HG02759 (cell line): Measurements from ENCODE around the gene ICE2.

Experiments used
- ATAC-seq: cut with Tn5 transposase; IDR thresholded peaks from one replicate; pipeline ENCODE4 v1.9.1; 2021; ENCODE audit warnings: mild to moderate bottlenecking, moderate library complexity; ENCODE audit not compliant: unreplicated experiment

ICE2 gene

DNA sequence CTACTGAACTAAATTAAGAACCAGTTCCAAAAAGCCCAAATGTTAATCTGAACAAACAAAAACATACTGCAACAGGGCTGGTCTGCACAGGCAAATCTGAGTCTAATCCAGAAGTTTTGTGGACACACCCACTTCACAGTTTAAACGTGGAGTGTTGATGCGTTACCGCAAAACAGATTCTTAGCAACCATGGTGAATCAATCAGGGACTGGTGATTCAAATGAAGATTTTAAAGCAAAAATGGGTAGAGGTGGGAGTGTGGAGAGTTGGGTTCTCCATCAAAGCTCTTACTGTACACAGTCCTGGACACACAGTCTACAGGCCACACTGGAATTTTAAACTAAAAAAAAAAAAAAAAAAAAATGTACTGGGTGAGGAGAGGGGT is 86.3 kb downstream of the ICE2 start:
- ATAC-seq: no peak

DNA sequence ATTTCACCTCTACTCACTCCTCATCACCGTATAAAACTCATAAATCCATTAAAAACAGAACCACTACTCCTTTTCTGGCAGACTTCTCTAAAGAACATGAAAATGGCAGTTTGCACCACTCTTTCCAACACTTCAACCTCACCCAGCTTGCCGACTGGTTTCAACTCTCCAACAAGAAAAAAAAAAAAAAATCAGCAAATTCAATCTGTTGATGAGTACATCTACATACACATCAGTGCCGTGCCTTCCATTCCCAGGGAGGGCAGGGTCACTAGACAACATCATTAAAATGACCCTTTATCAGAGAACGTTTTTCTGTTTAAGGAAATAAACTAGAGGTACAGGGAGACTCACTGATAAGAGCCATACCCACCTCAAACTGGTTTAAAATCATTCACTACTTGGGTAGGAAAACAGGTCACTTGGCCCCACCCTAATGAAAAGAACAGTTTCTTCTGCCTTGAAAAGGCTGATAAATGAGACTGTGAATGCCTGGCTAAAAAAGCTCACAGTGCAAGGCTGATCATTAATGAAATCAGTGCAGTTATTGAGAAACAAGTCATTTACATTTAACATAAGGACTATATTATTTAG is 87.1 kb downstream of the ICE2 start:
- no peak for ATAC-seq

DNA sequence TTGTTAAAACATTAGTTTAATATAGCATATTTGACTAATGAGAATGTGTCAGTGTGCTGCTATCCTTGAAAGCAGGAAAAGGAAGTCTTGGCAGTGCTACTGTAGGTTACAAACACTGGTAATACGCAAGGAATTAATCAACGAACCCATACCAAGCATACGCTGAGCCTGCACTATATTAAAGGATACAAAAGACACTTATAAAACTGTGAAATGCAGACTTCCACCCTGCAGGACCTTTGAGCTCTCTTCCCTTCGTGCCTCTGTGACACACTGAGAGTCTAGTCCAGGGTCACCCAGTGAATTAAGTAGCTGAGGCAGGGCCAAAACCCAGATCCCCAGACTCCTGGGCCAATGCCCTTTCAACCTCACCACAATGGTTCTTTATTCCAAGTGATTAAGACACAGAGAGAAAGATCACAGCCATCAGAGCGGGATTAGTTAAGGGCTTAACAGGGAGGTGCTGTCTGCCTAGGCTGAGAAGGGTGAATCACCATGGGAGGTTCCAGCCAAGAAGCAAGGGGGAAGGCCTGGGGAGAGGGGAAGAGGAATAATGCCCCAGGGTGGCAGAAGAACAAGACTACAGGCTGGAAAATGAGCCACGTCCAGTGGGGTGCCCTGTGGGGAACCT is 88.0 kb downstream of the ICE2 start:
- ATAC-seq: no peak

DNA sequence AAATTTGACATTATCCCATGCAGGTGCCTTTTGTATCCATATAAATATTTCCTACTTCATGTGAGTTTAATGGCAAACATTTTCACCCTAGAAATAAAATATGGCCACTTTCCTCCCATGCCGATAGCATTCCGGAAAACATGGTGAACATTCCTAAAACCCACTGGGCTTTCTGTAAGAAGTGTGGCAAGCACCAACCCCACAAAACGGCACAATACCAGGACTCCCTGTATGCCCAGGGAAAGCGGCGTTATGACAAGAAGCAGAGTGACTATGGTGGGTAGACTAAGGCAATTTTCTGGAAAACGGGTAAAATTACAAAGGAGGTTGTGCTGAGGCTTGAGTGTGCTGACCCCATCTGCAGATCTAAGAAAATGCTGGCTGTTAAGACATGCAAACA is 88.7 kb downstream of the ICE2 start:
- ATAC-seq: no peak

DNA sequence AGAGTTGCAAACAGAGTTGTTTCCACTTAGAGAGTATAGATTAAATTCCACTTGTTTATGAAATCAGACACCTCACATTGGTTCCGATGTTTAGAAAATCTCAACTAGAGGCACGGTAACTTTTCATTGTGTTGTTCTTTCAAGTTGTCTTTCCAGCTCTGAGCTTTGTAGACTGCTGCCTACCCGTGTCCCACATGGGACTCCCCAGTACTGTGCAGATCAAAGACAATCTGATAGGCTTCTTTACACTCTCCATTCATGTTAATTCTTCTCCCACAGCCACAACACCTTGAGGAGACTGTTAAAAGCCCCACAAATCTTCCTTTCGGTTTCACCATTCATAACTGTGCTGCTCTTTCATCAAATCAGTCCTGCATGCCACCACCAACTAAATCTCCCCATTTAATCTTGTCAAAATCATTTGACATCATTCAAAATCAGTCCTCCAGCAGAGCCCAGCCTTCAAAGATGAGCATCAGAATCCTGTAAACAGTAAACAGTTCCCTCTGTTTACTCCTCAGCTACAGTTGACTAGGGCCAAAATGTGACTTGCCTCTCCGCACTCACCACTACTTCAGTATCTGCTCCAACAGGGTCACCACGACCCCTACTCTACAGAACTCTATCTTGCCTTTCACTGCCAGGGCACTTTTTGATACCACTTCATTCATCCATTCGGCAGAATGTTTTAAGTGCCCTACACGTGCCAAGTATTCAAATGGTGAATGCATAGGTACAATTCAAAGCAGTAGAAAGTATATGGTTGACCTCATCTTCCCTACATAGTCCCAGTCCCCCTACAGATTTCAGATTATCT is 89.5 kb downstream of the ICE2 start:
- peak; percentile 82 for ATAC-seq

DNA sequence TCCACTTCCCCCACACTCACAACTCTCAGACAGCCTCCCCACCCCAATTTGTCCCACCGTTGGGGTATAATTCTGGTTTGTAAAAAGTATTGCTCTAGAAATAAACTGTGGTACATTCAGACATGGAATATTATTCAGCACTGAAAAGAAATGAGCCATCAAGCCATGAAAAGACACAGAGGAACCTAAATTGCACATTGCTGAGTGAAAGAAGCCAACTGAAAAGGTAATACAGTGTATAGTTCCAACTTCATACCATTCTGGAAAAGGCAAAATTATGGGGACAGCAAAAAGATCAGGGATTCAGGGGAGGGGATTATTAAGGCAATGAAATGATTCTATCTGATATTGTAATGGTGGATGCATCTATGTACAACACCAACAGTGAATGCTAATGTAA is 91.6 kb downstream of the ICE2 start:
- no peak for ATAC-seq

DNA sequence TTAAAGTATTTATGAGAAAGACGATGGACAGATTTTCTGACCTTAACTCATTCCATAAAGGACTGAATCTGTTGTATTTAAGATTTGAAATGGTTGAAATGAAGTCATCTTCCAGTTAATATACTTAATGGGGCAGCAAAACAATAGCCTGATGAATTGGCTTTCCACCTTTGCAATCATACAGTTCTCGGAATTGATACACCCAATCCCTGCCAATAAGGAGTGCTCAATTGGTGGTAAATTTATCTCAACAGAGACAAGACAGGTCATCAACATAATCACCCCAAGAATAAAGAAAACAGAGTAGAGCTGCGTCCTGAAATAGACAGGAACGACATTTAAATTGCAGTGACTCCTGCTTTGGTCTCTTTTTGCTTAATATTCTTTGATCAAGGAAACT is 92.3 kb downstream of the ICE2 start:
- no peak for ATAC-seq

DNA sequence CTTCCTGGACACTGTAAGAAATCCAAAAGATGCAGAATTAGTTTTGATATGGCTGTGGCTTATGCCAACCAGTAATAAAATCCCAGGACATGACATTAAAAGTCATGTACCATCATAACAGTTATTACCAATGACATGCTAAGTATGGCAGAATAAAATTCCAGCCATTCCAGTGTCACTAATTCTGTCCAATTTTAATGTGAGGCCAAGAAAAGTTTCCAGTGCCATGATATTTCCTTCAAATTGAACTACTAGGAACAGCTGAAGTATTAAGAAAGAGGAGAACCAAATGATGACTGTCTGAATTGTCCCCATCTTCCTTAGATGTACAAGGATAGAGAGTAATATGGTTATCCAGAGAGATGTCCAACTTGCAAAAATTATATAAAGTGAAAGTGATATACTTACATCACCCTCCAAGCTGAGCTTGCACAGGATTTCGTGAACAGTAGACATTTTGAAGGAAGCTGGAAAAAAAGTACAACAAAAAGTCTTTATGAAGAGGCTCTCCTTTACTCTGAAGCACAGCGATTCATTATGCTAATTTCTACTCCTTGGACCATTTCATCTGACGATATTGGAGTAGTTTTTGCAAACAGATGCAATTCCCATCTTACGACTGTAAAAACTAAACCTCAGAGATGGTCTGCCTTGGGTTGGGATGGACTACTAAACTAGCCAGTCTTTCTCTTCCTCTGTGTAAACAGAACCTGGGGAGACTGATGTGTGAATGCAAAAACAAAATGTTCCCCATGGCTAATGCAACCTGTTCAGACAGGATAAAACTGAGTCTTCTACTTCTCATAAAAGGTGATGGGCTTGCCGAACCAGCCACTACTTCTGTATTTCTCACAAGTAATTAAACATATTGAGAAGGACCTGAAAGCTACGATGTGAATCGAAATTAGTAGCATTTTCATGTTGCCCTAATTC is 93.1 kb downstream of the ICE2 start:
- no peak for ATAC-seq

DNA sequence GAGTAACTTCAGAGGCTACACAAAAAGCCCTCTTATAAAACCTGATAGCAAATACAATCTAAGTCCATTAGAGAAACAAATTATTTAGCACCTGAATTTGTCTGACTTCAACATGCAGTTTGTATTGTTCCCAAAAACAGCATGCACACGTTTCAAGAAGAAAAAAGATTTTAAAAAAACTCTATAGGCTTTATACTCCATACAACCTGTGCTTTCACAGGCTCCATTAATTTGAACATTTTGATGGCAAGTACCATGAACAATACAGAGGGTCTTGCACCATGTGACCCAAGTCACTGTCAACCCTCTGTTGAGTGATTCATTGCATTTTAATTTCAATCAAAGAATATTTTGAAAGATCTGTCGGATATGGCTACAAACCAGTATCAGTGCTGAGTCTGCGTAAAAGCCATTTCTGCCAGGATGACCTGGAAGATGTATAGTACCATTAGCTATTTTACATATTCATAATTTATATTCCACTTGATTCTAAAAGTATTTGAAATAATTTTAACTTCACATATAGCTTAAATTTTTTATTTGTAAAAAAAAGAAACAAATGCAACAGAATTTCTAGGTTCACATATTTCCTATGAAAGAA is 94.3 kb downstream of the ICE2 start:
- no peak for ATAC-seq

DNA sequence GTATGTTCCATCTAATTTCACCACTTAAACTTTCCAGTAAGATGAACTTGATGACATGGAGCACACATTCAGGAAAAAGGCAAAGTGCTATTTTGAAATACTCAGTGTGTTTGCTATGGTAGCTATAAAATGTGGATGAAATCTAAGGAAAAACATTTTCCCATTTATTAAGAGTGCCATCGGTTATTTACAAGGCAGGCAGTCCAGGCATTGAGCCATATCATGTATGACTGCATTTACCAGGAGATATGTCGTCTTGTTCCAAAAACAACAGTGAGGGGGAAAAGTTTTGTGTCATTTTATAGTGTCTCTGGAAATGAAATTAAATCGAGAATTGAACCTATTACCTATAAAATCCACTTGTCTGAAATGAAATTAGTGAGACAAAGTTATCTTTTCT is 94.9 kb downstream of the ICE2 start:
- no peak for ATAC-seq

DNA sequence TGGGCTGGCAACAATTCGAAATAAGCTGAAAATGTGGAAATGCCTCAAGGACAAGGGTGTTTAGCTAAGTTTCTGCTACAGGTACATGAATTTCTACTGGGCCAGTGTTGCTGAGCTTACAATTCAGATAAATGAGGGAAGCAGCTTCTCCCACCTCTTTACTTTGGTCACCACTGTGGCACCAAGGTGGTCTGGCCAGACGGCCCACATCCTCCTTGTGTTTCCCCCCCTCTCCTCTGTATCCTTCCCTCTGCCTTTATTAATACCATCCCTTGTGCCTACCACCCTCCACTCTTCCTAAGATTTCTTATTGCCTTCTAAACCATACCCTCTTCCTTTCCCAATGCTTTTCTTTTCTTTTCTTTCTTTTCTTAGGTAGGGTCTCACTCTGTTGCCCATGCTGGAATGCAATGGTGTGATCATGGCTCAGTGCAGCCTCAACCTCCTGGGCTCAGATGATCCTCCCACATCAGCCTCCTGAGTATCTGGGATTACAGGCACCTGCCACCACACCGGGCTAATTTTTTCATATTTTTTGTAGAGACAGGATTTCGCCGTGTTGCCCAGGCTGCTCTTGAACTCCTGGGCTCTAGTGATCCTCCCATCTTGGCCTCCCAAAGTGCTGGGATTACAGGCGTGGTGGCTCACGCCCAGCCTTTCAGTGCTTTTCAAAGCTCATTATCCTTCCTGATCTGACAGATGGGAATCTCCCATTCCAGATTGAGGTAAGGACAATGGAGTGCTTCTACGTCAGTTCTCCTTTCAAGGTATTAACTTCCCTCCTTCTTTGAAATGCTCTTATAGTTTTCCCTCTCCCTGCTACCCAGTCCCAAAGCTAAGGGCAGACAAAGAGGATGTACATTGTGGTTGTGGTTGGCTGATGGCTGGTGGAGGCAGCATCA is 95.9 kb downstream of the ICE2 start:
- no peak for ATAC-seq

DNA sequence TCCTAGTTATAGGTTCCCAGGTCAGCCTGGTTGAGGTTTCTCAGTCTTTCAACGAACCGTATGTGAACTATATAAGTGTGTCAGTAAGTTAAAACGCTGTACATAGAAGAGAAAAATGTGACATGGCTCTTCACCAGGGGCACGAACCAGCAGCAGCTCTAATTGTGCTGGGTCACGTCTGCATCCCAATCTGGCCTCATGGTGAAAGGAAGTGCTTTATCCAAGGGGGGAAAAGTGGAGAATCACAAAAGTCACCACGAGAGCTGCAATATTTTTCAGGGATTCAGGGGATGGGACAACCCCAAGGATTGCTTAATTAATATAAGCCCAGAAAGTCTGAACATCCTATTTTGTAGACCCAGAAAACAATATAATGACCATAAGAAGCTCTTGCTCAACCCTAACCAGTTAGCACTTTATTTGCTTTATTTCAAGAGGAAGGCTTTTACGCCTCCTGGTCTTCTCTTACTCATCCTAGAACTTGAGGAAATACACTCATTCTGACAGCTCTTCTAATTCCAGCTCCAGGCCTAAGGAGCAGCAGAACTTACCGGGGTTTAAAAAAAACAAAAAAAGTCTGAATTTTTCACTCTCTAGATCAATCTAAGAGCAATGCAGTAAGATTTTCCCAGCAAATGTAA is 97.7 kb downstream of the ICE2 start:
- ATAC-seq: no peak

DNA sequence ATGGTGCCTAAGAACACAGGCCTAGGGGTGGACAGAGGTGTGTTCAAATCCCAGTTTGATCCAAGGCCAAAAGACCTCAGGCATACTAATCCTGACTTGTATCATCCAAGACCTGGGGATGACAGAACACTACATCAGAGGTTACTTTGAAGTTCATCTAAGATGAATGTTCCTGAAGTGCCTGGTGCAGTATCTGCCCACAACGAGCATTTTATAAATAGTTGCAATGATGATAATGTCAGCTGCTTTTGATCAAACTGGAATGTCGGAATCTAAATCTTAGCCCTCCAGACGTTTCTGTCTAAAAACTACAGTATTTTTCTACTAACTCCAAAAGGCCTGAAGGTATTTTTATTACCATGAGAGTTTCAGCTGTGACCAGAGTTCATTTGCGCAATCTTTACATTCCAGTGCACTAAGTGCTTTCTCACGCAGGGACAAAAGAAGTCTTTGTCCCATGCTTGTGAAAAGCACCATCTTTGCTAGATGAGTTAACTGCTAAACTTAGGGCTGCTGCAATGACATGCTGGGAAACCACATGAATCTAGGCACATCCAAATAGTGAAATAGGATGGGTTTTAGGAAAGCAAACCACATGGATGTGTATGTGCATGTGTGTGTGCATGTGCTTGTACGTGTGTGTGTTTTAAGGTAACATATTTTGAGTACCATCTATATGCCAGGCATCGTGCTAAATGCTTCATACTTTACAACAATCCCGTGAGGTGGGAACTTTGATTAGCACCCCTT is 99.2 kb downstream of the ICE2 start:
- no peak for ATAC-seq

DNA sequence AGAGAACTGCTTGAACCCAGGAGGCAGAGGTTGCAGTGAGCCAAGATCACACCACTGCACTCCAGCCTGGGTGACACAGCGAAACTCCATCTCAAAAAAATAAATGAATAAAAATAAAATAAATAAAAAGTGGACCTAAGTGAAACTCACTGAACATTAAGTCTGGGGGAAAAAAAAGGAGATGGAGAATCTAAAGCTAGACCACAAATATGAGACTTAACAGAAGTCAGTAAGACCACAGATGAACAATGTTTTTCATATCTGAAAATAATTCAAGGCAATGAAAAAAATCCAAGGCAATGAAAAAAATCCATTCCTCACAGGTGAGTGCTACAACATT is 99.8 kb downstream of the ICE2 start:
- ATAC-seq: no peak

DNA sequence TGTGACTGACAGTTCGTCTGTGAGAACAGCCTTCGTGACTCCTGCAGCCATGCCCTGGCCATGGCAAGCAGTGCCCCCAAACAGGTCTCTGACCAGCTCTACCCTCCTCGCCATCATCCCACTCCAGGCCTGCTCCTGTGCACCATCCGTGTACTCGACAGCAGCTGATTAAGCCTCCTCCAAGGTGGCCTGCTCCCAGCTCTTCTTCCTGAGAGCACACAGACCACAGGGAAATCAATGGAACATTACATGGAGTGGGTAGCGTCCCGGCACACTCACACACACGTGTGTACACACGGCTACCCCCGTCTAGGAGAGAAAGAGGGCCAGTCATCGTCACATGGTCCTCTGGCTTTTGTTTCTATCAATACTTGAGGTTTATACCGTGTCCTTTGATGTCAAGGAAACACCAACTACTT is 102.3 kb downstream of the ICE2 start:
- no peak for ATAC-seq

DNA sequence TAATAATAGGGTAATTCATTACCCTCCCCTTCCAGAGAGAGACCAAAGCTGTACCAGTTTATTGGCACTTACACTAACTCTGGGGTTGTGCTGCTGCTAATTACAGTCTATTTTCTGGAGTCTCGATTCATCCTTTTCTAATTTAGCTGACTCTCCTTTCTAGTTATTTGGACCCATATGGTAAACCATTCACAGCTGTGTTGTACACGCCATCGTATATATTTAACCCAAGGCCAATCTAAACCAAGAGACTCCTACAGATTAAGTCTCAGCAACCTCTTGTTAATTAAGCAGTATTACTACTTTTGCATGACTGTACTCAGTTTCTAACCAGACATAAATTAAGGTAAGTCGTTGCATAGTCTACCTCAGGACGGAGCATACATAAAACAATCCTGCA is 103.6 kb downstream of the ICE2 start:
- no peak for ATAC-seq

DNA sequence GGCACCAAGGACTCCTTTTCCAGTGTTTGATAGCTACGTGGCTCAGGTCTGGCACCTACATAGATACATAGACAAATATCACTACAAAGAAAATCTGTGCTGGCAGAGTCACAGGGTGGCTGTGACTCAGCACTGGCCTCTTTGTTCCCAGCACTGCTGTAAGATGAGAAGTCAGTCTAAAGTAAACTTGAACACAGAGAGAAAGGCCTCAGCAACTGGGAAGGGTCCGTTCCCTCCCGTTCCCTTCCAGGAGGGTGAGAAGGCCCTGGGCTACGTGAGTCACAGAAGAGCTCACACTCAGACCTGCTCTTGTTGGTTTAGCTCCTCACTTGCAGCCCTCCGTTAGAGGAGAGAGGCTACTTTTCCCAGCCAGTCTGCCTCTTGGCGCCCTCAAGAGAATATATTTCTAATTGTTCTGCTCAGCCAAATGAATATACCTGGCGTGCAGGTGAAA is 104.3 kb downstream of the ICE2 start:
- ATAC-seq: no peak

DNA sequence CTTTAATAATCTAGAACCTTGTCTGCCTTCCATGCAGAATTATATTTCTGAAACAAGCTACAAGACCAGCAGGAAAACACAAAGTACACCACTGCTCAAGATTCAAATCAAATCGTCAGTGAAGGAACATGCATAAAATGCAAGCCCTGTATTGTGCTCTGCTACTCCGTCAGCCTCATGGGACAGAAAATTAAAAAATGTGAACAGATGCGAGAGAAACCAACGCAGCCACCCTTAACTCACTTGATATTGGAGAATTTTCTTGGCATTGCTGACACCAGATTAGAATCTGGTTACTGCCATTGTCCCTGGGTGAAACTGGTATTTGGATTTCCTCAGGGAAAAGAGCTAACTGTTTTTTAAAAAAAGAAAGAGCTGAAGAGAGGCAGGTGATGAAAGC is 104.7 kb downstream of the ICE2 start:
- ATAC-seq: no peak

DNA sequence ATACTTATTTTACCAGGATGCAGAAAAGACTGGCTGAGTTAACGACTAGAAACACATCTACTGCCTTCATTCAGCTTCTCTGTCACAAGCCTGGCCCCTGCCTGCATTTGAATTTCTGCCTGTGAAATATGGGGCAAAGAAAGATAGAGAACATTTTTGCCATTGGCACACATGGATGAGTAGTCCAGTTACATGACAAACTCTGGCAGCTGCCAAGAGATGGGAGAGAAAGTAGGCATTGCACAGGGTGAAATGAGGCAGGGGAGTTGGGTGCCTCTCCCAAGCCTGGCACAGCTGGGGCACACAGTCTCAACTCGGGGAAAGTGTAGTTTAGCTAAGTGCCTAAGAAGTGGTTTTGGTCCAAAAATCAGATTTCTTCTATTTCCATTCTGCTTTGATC is 105.2 kb downstream of the ICE2 start:
- ATAC-seq: no peak
